HEK293T (cell line): Measurements from ENCODE around the gene RALGPS2.

Experiments
- CTCF ChIA-PET: fragments of 350-600 bp; formaldehyde crosslinking; extraction: SDS; loops from one replicate; lab custom pipeline; 2021; ENCODE audit warnings: antibody characterized with exemption, inconsistent platforms; lab: Yijun Ruan, JAX
- POLR2A ChIA-PET: fragments of 350-600 bp; formaldehyde crosslinking; extraction: SDS; loops from one replicate; lab custom pipeline; 2020; ENCODE audit warnings: antibody characterized with exemption, inconsistent platforms; lab: Yijun Ruan, JAX
- DNase-seq: peaks from one replicate; pipeline ENCODE4 v3.0.0; 2012; ENCODE audit warnings: mixed read lengths; ENCODE audit errors: extremely low spot score
- ARNT ChIP-seq: fragments of 450-650 bp; IDR thresholded peaks from 2 replicates; pipeline ENCODE4 v1.6.1; 2017; ENCODE audit warnings: mild to moderate bottlenecking
- BHLHE40 ChIP-seq: fragments of 450-650 bp; IDR thresholded peaks from 2 replicates; pipeline ENCODE4 v1.6.1; 2016; ENCODE audit warnings: mild to moderate bottlenecking, moderate library complexity, borderline replicate concordance
- CTBP1 ChIP-seq: fragments of 450-650 bp; IDR thresholded peaks from 2 replicates; pipeline ENCODE4 v1.6.1; 2016; ENCODE audit warnings: borderline replicate concordance
- ELF4 ChIP-seq: fragments of 450-650 bp; IDR thresholded peaks from 2 replicates; pipeline ENCODE4 v1.6.1; 2017; ENCODE audit warnings: antibody characterized with exemption
- FOXA1 ChIP-seq: fragments of 450-650 bp; IDR thresholded peaks from 2 replicates; pipeline ENCODE4 v1.6.1; 2016; ENCODE audit warnings: mild to moderate bottlenecking
- FOXK2 ChIP-seq: fragments of 450-650 bp; IDR thresholded peaks from 2 replicates; pipeline ENCODE4 v1.6.1; 2016; ENCODE audit warnings: mild to moderate bottlenecking
- FOXM1 ChIP-seq: fragments of 450-650 bp; IDR thresholded peaks from 2 replicates; pipeline ENCODE4 v1.6.1; 2017; ENCODE audit warnings: mild to moderate bottlenecking, borderline replicate concordance
- HDGF ChIP-seq: fragments of 450-650 bp; IDR thresholded peaks from 2 replicates; pipeline ENCODE4 v1.6.1; 2017; ENCODE audit warnings: antibody characterized with exemption, borderline replicate concordance
- L3MBTL2 ChIP-seq: fragments of 450-650 bp; conservative IDR thresholded peaks from 2 replicates; pipeline ENCODE4 v1.6.1; 2016; ENCODE audit warnings: mild to moderate bottlenecking
- LEF1 ChIP-seq: fragments of 450-650 bp; IDR thresholded peaks from 2 replicates; pipeline ENCODE4 v1.6.1; 2017; ENCODE audit warnings: mild to moderate bottlenecking, borderline replicate concordance
- NFRKB ChIP-seq: fragments of 450-650 bp; IDR thresholded peaks from 2 replicates; pipeline ENCODE4 v1.6.1; 2016; ENCODE audit warnings: mild to moderate bottlenecking, moderate library complexity
- SP1 ChIP-seq: fragments of 450-650 bp; IDR thresholded peaks from 2 replicates; pipeline ENCODE4 v1.6.1; 2017
- SUZ12 ChIP-seq: fragments of 450-650 bp; IDR thresholded peaks from 2 replicates; pipeline ENCODE4 v1.6.1; 2016; ENCODE audit warnings: mild to moderate bottlenecking
- TARDBP ChIP-seq: fragments of 450-650 bp; IDR thresholded peaks from 2 replicates; pipeline ENCODE4 v1.6.1; 2016
- ZNF384 ChIP-seq: fragments of 450-650 bp; IDR thresholded peaks from 2 replicates; pipeline ENCODE4 v1.6.1; 2016
- TF ChIP-seq, protein P1 (sequence below): fragments of 450-650 bp; IDR thresholded peaks from 2 replicates; pipeline ENCODE4 v1.6.1; 2016

The RALGPS2 gene

DNA sequence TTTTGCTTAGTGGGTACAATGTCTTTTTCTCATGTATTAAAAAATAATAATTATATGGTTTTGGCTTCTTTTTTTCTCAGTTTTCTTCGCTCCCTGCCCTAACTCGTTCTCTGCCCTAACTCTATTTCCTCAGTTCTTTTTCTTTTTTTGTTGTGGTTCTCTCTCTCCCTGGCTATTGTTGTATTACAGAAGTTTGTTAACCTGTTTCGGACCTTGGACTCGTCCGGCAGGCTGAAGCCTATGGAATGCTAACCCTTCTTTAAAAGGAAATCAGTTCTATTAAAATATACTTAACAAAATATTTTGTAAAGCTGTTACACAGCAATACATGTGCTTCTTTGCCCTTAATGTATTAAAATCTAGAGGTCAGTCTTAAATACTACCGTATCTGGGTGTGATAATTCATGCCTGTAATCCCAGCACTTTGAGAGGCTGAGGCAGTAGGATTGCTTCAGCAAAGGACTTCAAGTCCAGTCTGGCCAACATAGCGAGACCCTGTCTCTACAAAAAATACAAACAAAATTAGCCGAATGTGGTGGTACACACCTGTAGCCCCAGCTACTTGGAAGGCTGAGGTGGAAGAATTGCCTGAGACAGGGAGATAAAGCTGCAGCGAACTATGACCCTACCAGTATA, 81.7 kb downstream of the RALGPS2 start:
- POLR2A ChIA-PET = no interaction called here
- no peak for DNase-seq
- no peak for TF ChIP-seq L3MBTL2
- no peak for TF ChIP-seq ARNT
- no peak for TF ChIP-seq FOXK2
- TF ChIP-seq, protein P1, sequence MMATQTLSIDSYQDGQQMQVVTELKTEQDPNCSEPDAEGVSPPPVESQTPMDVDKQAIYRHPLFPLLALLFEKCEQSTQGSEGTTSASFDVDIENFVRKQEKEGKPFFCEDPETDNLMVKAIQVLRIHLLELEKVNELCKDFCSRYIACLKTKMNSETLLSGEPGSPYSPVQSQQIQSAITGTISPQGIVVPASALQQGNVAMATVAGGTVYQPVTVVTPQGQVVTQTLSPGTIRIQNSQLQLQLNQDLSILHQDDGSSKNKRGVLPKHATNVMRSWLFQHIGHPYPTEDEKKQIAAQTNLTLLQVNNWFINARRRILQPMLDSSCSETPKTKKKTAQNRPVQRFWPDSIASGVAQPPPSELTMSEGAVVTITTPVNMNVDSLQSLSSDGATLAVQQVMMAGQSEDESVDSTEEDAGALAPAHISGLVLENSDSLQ = no peak
- no peak for TF ChIP-seq NFRKB
- TF ChIP-seq ZNF384 = no peak
- TF ChIP-seq CTBP1 = no peak
- TF ChIP-seq TARDBP = no peak
- CTCF ChIA-PET = interaction anchor here (0.6 kb wide), 1 partner anchor 196 kb away, joined by 3 read pairs; no protein-coding TSS in a partner anchor

DNA sequence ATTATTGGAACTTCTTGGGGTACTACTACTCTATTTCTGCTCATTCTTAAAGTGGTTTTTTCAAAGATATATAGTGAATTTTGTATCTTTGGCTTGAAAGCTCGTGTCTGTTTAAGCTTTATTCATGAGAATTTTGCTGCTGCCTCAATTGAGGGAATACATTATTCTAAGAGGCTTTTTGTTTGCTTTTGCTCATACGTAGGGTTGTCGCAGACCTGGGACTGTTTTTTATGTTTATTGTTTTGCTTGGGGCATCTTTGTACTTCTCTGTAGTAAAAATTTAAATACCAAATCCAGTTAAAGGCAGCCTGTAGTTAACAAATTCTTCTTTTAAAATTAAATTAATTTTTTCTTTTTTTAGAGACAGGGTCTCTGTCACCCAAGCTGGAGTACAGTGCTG, 83.5 kb downstream of the RALGPS2 start:
- ChIA-PET POLR2A (no interaction called here), CTCF (no interaction called here)
- TF ChIP-seq LEF1 (no peak), NFRKB (no peak), FOXM1 (no peak), ELF4 (no peak), CTBP1 (no peak), FOXK2 (no peak), FOXA1 (no peak), SP1 (no peak)
- TF ChIP-seq, protein P1 = no peak
- DNase-seq = no peak

DNA sequence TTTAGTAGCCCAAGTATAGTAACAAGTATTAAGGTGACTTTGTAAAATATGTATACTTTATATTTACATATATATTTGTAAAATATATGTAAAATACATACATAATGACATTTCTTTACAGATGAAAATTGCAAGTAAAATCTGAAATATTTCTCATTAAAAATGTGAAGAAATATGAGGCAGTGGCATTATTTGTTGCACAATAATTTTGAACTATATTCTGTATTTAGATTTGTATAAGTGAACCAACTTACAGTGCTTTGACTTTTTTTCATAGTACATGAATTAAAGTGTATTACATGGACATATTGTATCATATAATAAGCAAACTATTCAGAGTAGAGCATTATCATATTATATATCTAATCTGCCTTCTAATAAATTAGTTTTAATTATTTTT, 85.5 kb downstream of the RALGPS2 start:
- no peak for TF ChIP-seq HDGF
- no peak for TF ChIP-seq CTBP1
- TF ChIP-seq ELF4 = no peak
- TF ChIP-seq NFRKB = no peak
- no peak for TF ChIP-seq TARDBP
- TF ChIP-seq FOXA1 = no peak
- TF ChIP-seq, protein P1 = no peak
- TF ChIP-seq SUZ12 = no peak
- no peak for TF ChIP-seq SP1
- TF ChIP-seq FOXK2 = no peak
- no peak for TF ChIP-seq ZNF384
- TF ChIP-seq ARNT = no peak
- TF ChIP-seq L3MBTL2 = no peak
- no peak for TF ChIP-seq FOXM1
- TF ChIP-seq LEF1 = no peak
- TF ChIP-seq BHLHE40 = no peak
- DNase-seq = no peak
- ChIA-PET CTCF (no interaction called here), POLR2A (no interaction called here)

DNA sequence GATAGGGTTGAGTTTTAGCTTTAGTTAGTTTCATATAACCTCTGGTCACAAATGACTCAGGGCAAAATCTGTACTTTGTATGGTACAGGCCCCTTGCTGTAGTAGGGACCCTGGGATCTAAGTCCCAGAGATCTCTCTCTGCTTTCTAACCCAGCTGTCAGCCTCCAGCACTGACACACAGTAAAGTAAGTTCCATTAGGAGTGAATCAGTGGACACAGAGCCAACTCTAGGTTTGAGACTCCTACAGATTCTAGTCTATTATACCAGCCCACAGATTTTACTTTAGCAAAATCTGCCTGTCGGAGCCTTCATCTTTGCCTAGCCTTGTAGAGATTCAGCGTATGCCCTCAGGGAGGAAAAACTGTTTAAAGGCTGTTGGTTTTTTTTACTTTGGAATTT, 93.4 kb downstream of the RALGPS2 start:
- CTCF ChIA-PET = interaction anchor here (0.9 kb wide), 1 partner anchor 786 kb away, joined by 4 read pairs; no protein-coding TSS in a partner anchor
- POLR2A ChIA-PET = no interaction called here
- no peak for DNase-seq
- TF ChIP-seq CTBP1 = no peak
- TF ChIP-seq TARDBP = no peak
- TF ChIP-seq LEF1 = no peak
- TF ChIP-seq NFRKB = no peak
- TF ChIP-seq, protein P1 = no peak
- no peak for TF ChIP-seq SP1
- no peak for TF ChIP-seq FOXM1
- TF ChIP-seq HDGF = no peak
- TF ChIP-seq ZNF384 = no peak
- no peak for TF ChIP-seq FOXK2
- TF ChIP-seq ARNT = no peak
- TF ChIP-seq FOXA1 = no peak
- no peak for TF ChIP-seq L3MBTL2
- no peak for TF ChIP-seq SUZ12
- no peak for TF ChIP-seq BHLHE40
- TF ChIP-seq ELF4 = no peak

DNA sequence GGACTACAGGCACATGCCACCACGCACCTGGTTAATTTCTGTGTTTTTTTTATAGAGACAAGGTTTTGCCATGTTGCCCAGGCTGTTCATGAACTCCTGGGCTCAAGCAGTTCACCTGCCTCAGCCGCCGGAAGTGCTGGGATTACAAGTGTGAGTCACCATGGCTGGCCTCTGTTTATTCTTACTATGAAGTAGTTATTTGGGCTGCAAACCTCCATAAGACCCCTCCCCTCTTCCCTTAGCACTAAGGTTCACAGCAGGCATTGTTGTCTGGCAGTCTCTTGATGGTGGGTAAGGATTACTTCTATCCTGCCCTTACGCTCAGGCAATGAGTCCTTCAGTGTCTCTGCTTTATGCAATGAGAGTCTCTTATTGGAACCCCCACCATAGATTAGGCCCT, 94.1 kb downstream of the RALGPS2 start:
- ChIA-PET POLR2A (no interaction called here), CTCF (no interaction called here)
- no peak for DNase-seq
- TF ChIP-seq ZNF384 (no peak), HDGF (no peak), ARNT (no peak), NFRKB (no peak), CTBP1 (no peak), FOXA1 (no peak), SP1 (no peak)
- TF ChIP-seq, protein P1 = no peak
